Measurements from ENCODE around the gene SLC25A11. TPM values are rescaled to one million over a fixed set of nuclear protein-coding genes. Genes with fewer than 3 reads are reported as not detected.
"Not testable (repeated sequence)": the region's sequence is repeated elsewhere in the genome, so short reads cannot be mapped to it uniquely, and the experiment has no call there.

The SLC25A11 gene
- total RNA-seq, 2 donors from 2014 or later: 73.1 to 116 TPM

DNA sequence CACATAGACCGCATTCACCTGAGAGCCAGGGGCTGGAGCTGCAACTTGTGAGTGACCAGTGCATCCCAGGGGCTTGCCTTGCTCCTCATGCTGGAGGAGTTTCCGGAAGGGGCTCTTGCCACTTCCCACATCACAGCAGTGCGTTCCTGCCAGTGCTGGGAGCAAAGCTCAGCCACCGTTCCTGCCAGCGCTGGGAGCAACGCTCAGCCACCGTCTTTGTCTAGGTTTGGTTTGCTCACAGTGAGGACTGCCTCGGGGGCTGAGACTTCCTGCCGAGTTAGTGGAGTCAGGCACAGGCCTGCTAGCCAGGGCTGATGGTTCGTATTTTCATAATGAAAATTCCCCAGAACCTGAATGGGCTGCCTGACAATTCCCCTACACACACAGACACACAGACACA lies 31.5 kb downstream of the SLC25A11 start:
- no peak overlapping the region for H3K27ac ChIP-seq
- H3K27me3 ChIP-seq: no peaks in the 10 kb centered on the region
- no peak for DNase-seq
- TF ChIP-seq, protein P1, sequence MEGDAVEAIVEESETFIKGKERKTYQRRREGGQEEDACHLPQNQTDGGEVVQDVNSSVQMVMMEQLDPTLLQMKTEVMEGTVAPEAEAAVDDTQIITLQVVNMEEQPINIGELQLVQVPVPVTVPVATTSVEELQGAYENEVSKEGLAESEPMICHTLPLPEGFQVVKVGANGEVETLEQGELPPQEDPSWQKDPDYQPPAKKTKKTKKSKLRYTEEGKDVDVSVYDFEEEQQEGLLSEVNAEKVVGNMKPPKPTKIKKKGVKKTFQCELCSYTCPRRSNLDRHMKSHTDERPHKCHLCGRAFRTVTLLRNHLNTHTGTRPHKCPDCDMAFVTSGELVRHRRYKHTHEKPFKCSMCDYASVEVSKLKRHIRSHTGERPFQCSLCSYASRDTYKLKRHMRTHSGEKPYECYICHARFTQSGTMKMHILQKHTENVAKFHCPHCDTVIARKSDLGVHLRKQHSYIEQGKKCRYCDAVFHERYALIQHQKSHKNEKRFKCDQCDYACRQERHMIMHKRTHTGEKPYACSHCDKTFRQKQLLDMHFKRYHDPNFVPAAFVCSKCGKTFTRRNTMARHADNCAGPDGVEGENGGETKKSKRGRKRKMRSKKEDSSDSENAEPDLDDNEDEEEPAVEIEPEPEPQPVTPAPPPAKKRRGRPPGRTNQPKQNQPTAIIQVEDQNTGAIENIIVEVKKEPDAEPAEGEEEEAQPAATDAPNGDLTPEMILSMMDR (IDR thresholded peaks at IDR 0.05): no peak
- H3K4me1 ChIP-seq: no peaks in the 10 kb centered on the region
- H3K36me3 ChIP-seq: no peaks in the 10 kb centered on the region
- no peak overlapping the region for H3K4me3 ChIP-seq
- no peak overlapping the region for H3K9ac ChIP-seq (ENCODE audit: low read depth in 2 of 2, low read length in 2 of 2)
- H3K9me3 ChIP-seq: no peaks in the 10 kb centered on the region
- intact Hi-C loops (cut with DNase I): no loop called here

DNA sequence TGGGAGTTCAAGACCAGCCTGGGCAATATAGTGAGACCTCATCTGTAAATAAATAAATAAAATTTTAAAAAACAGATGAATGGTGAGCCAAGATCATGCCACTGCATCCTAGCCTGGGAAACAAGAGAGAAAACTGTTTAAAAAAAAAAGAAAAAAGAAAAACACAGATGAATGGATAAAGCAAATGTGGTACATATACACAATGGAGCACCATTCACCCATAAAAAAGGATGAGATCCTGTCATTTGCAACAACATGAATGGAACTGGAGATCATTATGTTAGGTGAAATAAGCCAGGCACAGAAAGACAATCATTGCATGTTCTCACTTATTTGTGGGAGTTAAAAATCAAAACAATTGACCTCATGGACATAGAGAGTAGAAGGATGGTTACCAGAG lies 33.2 kb downstream of the SLC25A11 start:
- H3K9ac ChIP-seq (ENCODE audit: low read depth in 2 of 2, low read length in 2 of 2); H3K27ac ChIP-seq; intact Hi-C loops (cut with DNase I); DNase-seq; H3K4me1 ChIP-seq; H3K4me3 ChIP-seq; H3K27me3 ChIP-seq; H3K36me3 ChIP-seq; H3K9me3 ChIP-seq: not testable (repeated sequence)

- TF ChIP-seq, protein P1 (IDR thresholded peaks at IDR 0.05): peak; percentile 67
Observed at GRCh38 chr17:4903051-4903818, 36.6 kb downstream of the SLC25A11 start, which contains the start of gene CHRNE. TSS of gene CHRNE (minus strand) at chr17:4903098. CDS start at chr17:4903063, 35 bp downstream.

GRCh38 chr17:4902540-4902939 lies 37.3 kb downstream of the SLC25A11 start:
- TF ChIP-seq, protein P1 (IDR thresholded peaks at IDR 0.05): no peak
- peaks cover 3% of the 10 kb centered on the region for H3K27me3 ChIP-seq
- H3K4me3 ChIP-seq: no peak overlapping the region
- H3K9ac ChIP-seq (ENCODE audit: low read depth in 2 of 2, low read length in 2 of 2): peak overlapping the region in 1 of 2 donors; percentile 9
- peaks cover 14% of the 10 kb centered on the region for H3K4me1 ChIP-seq
- no peak overlapping the region for H3K27ac ChIP-seq
- intact Hi-C loops (cut with DNase I): loop anchor here (5.0 kb wide), 1 partner anchor 70 kb away; no protein-coding TSS in a partner anchor
- no peak for DNase-seq
- H3K9me3 ChIP-seq: no peaks in the 10 kb centered on the region
- no peaks in the 10 kb centered on the region for H3K36me3 ChIP-seq

More at GRCh38 chr17:4903051-4903818, 36.6 kb downstream of the SLC25A11 start, which contains the start of gene CHRNE:
- H3K27ac ChIP-seq: no peak within 1 kb of the TSS
- H3K4me1 ChIP-seq: peaks cover 14% of the 10 kb centered on the region
- no peaks in the 10 kb centered on the region for H3K36me3 ChIP-seq
- H3K27me3 ChIP-seq: peaks cover 3% of the 10 kb centered on the region
- intact Hi-C loops (cut with DNase I): loop anchor here (5.0 kb wide), 1 partner anchor 69 kb away; no protein-coding TSS in a partner anchor
- H3K4me3 ChIP-seq: no peak within 1 kb of the TSS
- H3K9me3 ChIP-seq: no peaks in the 10 kb centered on the region
- peak; percentile 92 for DNase-seq
- H3K9ac ChIP-seq (ENCODE audit: low read depth in 2 of 2, low read length in 2 of 2): peak within 1 kb of the TSS in 1 of 2 donors; percentile 40

DNA sequence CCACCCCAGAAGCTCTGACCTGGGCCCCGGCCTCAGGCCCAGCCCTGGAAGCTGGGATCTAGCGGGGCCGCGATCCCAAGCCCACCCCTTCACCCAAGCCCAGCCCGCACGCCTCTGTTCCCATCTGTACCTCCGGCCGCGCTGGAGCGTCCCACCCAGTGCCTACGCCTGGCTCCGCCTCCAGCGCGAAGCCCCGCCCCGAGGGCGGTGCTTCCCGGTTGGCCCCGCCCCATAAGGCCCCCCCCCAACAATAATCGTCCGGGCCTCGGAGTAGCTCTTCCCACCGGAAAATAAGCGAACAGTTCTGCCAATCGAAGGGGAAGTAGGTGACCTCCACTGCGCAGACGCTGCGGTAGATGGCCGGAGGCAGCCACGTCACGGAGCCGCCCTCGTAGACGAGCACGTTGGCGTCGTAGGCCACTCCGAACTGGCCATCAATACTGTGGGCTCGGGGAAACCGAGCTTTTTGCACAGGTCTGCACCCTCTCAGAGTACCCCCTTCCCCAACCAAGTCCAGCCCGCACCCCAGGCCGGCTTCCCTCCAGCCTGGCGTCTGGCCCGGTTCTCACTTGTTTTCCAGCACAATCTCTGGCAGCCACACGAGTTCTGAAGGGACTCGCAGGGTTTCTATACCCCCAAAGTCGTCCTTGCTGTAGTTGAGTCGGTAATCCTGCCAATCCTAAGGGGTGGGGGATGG lies 38.0 kb downstream of the SLC25A11 start:
- DNase-seq: peak; percentile 76
- peaks cover 14% of the 10 kb centered on the region for H3K4me1 ChIP-seq
- no peak overlapping the region for H3K9ac ChIP-seq (ENCODE audit: low read depth in 2 of 2, low read length in 2 of 2)
- H3K9me3 ChIP-seq: no peaks in the 10 kb centered on the region
- intact Hi-C loops (cut with DNase I): loop anchor here (5.0 kb wide), 1 partner anchor 71 kb away; no protein-coding TSS in a partner anchor
- peaks cover 3% of the 10 kb centered on the region for H3K27me3 ChIP-seq
- no peaks in the 10 kb centered on the region for H3K36me3 ChIP-seq
- TF ChIP-seq, protein P1 (IDR thresholded peaks at IDR 0.05): no peak
- H3K4me3 ChIP-seq: no peak overlapping the region
- H3K27ac ChIP-seq: no peak overlapping the region
